BLaER1 (cell line): ENCODE measurements around the gene PCCA.

ENCODE experiments used
- H3K27ac ChIP-seq: shearing (Covaris generic); formaldehyde crosslinking; 2 replicates; pipeline ENCODE4 v1.8.1; 2022
- H3K27me3 ChIP-seq: shearing (Covaris generic); formaldehyde crosslinking; 2 replicates; pipeline ENCODE4 v1.8.1; 2022
- H3K36me3 ChIP-seq: shearing (Covaris generic); formaldehyde crosslinking; 2 replicates; pipeline ENCODE4 v1.8.1; 2022
- H3K4me1 ChIP-seq: shearing (Covaris generic); formaldehyde crosslinking; 2 replicates; pipeline ENCODE4 v1.8.1; 2022
- H3K4me2 ChIP-seq: shearing (Covaris generic); formaldehyde crosslinking; 2 replicates; pipeline ENCODE4 v1.8.1; 2022
- H3K4me3 ChIP-seq: shearing (Covaris generic); formaldehyde crosslinking; 2 replicates; pipeline ENCODE4 v1.8.1; 2022
- H3K9ac ChIP-seq: shearing (Covaris generic); formaldehyde crosslinking; 2 replicates; pipeline ENCODE4 v1.8.1; 2022
- H3K9me3 ChIP-seq: shearing (Covaris generic); formaldehyde crosslinking; 2 replicates; pipeline ENCODE4 v1.8.1; 2022
- H4K20me1 ChIP-seq: shearing (Covaris generic); formaldehyde crosslinking; 2 replicates; pipeline ENCODE4 v1.8.1; 2022
- Cebpa-rat ChIP-seq: shearing (Covaris generic); IDR thresholded peaks from 2 replicates; pipeline ENCODE4 v1.8.1; 2022

PCCA gene

GRCh38 chr13:100545684-100546061 lies 456.8 kb downstream of the PCCA start:
- H3K36me3 ChIP-seq: no peaks in the 10 kb centered on the region
- H3K9ac ChIP-seq: no peak overlapping the region
- H3K9me3 ChIP-seq: no peaks in the 10 kb centered on the region
- H3K27ac ChIP-seq: no peak overlapping the region
- H3K27me3 ChIP-seq: no peaks in the 10 kb centered on the region
- H3K4me2 ChIP-seq: no peak overlapping the region
- no peaks in the 10 kb centered on the region for H4K20me1 ChIP-seq
- TF ChIP-seq Cebpa-rat: no peak
- peaks cover 55% of the 10 kb centered on the region for H3K4me1 ChIP-seq
- H3K4me3 ChIP-seq: no peak overlapping the region

- Histone ChIP-seq H3K9me3 (no peaks in the 10 kb centered on the region), H3K4me2 (no peak overlapping the region), H3K27ac (no peak overlapping the region), H3K4me1 (peaks cover 47% of the 10 kb centered on the region), H3K36me3 (no peaks in the 10 kb centered on the region), H3K27me3 (no peaks in the 10 kb centered on the region), H3K9ac (no peak overlapping the region), H4K20me1 (no peaks in the 10 kb centered on the region), H3K4me3 (no peak overlapping the region)
- TF ChIP-seq Cebpa-rat: no peak
Measured at GRCh38 chr13:100546713-100547405, 458.0 kb downstream of the PCCA start.

- Histone ChIP-seq H3K4me2 (no peak overlapping the region), H3K4me1 (peaks cover 37% of the 10 kb centered on the region), H3K4me3 (no peak overlapping the region), H3K27me3 (no peaks in the 10 kb centered on the region), H3K9ac (no peak overlapping the region), H3K9me3 (no peaks in the 10 kb centered on the region), H3K36me3 (no peaks in the 10 kb centered on the region), H4K20me1 (no peaks in the 10 kb centered on the region), H3K27ac (no peak overlapping the region)
- TF ChIP-seq Cebpa-rat: no peak
Measured at GRCh38 chr13:100547791-100548201, 458.9 kb downstream of the PCCA start.

GRCh38 chr13:100549316-100549715 lies 460.4 kb downstream of the PCCA start:
- H3K36me3 ChIP-seq: no peaks in the 10 kb centered on the region
- no peak overlapping the region for H3K4me2 ChIP-seq
- H3K27me3 ChIP-seq: no peaks in the 10 kb centered on the region
- peaks cover 22% of the 10 kb centered on the region for H3K4me1 ChIP-seq
- TF ChIP-seq Cebpa-rat: no peak
- H3K9ac ChIP-seq: no peak overlapping the region
- no peaks in the 10 kb centered on the region for H3K9me3 ChIP-seq
- H3K4me3 ChIP-seq: no peak overlapping the region
- no peak overlapping the region for H3K27ac ChIP-seq
- no peaks in the 10 kb centered on the region for H4K20me1 ChIP-seq

GRCh38 chr13:100552755-100553154 lies 463.9 kb downstream of the PCCA start:
- Histone ChIP-seq H3K9me3 (peaks cover 4% of the 10 kb centered on the region; the same call in 1 of the 2 replicates), H3K36me3 (no peaks in the 10 kb centered on the region), H3K27me3 (no peaks in the 10 kb centered on the region), H3K27ac (no peak overlapping the region), H3K4me3 (no peak overlapping the region), H3K4me2 (no peak overlapping the region), H4K20me1 (no peaks in the 10 kb centered on the region), H3K9ac (no peak overlapping the region), H3K4me1 (0 out of 2 replicates have a peak, but pooled peaks cover 9% of the 10 kb centered on the region)
- no peak for TF ChIP-seq Cebpa-rat

- Histone ChIP-seq H3K36me3 (no peaks in the 10 kb centered on the region), H4K20me1 (no peaks in the 10 kb centered on the region), H3K4me2 (no peak overlapping the region), H3K9ac (no peak overlapping the region), H3K4me3 (no peak overlapping the region), H3K4me1 (no peaks in the 10 kb centered on the region), H3K9me3 (peaks cover 3% of the 10 kb centered on the region; the same call in 1 of the 2 replicates), H3K27me3 (no peaks in the 10 kb centered on the region), H3K27ac (no peak overlapping the region)
- TF ChIP-seq Cebpa-rat: no peak
Measured at GRCh38 chr13:100559886-100560285, 471.0 kb downstream of the PCCA start.

- H3K9ac ChIP-seq: no peak overlapping the region
- H3K4me2 ChIP-seq: no peak overlapping the region
- H3K4me1 ChIP-seq: no peaks in the 10 kb centered on the region
- H3K9me3 ChIP-seq: no peaks in the 10 kb centered on the region
- no peaks in the 10 kb centered on the region for H3K27me3 ChIP-seq
- H3K27ac ChIP-seq: no peak overlapping the region
- no peaks in the 10 kb centered on the region for H4K20me1 ChIP-seq
- H3K36me3 ChIP-seq: no peaks in the 10 kb centered on the region
- TF ChIP-seq Cebpa-rat: no peak
- no peak overlapping the region for H3K4me3 ChIP-seq
Measured at GRCh38 chr13:100560498-100561157, 471.7 kb downstream of the PCCA start.

- H3K4me2 ChIP-seq: no peak overlapping the region
- H3K27ac ChIP-seq: no peak overlapping the region
- no peak overlapping the region for H3K9ac ChIP-seq
- no peak for TF ChIP-seq Cebpa-rat
- no peak overlapping the region for H3K4me3 ChIP-seq
- no peaks in the 10 kb centered on the region for H3K4me1 ChIP-seq
- H4K20me1 ChIP-seq: no peaks in the 10 kb centered on the region
- H3K9me3 ChIP-seq: no peaks in the 10 kb centered on the region
- no peaks in the 10 kb centered on the region for H3K36me3 ChIP-seq
- no peaks in the 10 kb centered on the region for H3K27me3 ChIP-seq
Measured at GRCh38 chr13:100561158-100561499, 472.2 kb downstream of the PCCA start.

- TF ChIP-seq Cebpa-rat: no peak
- no peaks in the 10 kb centered on the region for H3K27me3 ChIP-seq
- no peaks in the 10 kb centered on the region for H3K36me3 ChIP-seq
- no peak overlapping the region for H3K4me3 ChIP-seq
- no peaks in the 10 kb centered on the region for H3K9me3 ChIP-seq
- H3K4me2 ChIP-seq: no peak overlapping the region
- no peak overlapping the region for H3K27ac ChIP-seq
- no peaks in the 10 kb centered on the region for H3K4me1 ChIP-seq
- H4K20me1 ChIP-seq: no peaks in the 10 kb centered on the region
- H3K9ac ChIP-seq: no peak overlapping the region
Measured at GRCh38 chr13:100561599-100562204, 472.8 kb downstream of the PCCA start.

- H3K27me3 ChIP-seq: no peaks in the 10 kb centered on the region
- no peak for TF ChIP-seq Cebpa-rat
- no peaks in the 10 kb centered on the region for H3K36me3 ChIP-seq
- no peak overlapping the region for H3K4me2 ChIP-seq
- no peaks in the 10 kb centered on the region for H4K20me1 ChIP-seq
- H3K9me3 ChIP-seq: 0 out of 2 replicates have a peak, but pooled peaks cover 1% of the 10 kb centered on the region
- no peak overlapping the region for H3K4me3 ChIP-seq
- H3K4me1 ChIP-seq: no peaks in the 10 kb centered on the region
- no peak overlapping the region for H3K9ac ChIP-seq
- H3K27ac ChIP-seq: no peak overlapping the region
Measured at GRCh38 chr13:100563779-100564178, 474.9 kb downstream of the PCCA start.
